ENCODE data around the gene TMEM132D.

TMEM132D gene

DNA sequence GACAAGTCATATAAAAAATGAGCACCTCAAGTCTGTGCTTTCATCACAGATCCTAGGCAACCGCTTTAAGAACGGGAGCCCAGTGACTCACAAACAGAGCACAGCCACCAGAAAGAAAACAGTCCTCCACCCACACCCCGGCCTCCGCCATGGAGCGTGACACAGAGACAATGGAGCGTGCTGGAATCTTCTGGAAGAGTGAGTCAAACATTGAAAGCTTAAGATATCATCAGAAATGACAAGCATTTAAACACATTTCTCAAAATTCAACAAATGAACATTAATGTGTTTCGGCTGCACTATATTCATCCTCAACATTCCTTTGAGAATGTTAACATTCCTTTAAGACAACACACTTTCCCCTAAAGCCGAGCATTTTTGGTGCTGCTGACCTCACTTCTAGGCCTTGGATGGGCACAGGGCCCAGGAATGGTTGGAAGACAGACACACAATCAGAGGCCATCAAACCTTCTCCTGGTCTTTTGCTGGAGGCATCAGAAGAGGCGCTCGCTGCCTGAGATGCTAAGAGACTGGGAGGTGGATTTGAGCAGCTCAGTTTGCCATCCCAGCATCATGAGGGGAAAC lies 23.6 kb upstream of the TMEM132D start:
- ChIA-PET POLR2A (ENCODE audit: low non-redundant PET) (no interaction called here), CTCF (no interaction called here)
- TF ChIP-seq, protein P1, sequence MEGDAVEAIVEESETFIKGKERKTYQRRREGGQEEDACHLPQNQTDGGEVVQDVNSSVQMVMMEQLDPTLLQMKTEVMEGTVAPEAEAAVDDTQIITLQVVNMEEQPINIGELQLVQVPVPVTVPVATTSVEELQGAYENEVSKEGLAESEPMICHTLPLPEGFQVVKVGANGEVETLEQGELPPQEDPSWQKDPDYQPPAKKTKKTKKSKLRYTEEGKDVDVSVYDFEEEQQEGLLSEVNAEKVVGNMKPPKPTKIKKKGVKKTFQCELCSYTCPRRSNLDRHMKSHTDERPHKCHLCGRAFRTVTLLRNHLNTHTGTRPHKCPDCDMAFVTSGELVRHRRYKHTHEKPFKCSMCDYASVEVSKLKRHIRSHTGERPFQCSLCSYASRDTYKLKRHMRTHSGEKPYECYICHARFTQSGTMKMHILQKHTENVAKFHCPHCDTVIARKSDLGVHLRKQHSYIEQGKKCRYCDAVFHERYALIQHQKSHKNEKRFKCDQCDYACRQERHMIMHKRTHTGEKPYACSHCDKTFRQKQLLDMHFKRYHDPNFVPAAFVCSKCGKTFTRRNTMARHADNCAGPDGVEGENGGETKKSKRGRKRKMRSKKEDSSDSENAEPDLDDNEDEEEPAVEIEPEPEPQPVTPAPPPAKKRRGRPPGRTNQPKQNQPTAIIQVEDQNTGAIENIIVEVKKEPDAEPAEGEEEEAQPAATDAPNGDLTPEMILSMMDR (conservative IDR thresholded peaks at IDR 0.05; ENCODE audit: low read depth), result no peak
- DNase-seq (ENCODE audit: low spot score), result no peak
- H3K27ac ChIP-seq, result no peak overlapping the region

DNA sequence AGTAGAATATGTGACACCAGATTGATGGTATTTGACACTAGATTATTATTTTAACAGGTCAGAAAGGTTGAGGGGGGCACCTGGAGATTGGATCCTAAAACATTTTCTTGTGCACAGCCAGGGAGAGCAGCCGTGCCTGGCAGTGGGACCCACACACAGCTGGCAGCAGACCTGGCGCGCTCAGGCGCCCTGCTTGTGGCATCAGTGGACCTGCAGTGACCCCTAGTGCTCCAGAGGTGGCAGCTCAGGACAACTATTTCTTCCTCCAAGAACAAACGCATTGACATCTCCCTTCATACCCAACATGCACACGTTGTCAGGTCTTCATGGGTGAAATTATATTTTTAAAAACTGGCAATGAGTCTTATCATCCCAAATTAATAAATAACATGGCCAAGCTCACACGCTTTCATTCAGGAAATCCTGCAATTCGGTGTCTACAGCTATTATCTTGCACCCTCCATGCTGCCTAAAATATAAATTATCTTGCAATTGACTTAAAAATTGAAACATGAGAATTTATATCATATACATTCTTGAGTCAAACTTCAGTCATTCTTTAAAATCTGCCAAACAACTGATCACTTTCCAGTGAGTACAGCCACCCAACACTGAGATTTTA lies 7.7 kb upstream of the TMEM132D start:
- POLR2A ChIA-PET (ENCODE audit: low non-redundant PET), result no interaction called here
- CTCF ChIA-PET, result interaction anchor here (0.6 to 1.7 kb wide), 5 partner anchors 105 to 1652 kb away, joined by 3 to 6 read pairs (median 4); no protein-coding TSS in a partner anchor
- no peak overlapping the region for H3K27ac ChIP-seq
- peak; percentile 48 for DNase-seq (ENCODE audit: low spot score)
- TF ChIP-seq, protein P1 (conservative IDR thresholded peaks at IDR 0.05; ENCODE audit: low read depth), result 0 out of 2 replicates have a peak, but pooled peaks have one; percentile 19

DNA sequence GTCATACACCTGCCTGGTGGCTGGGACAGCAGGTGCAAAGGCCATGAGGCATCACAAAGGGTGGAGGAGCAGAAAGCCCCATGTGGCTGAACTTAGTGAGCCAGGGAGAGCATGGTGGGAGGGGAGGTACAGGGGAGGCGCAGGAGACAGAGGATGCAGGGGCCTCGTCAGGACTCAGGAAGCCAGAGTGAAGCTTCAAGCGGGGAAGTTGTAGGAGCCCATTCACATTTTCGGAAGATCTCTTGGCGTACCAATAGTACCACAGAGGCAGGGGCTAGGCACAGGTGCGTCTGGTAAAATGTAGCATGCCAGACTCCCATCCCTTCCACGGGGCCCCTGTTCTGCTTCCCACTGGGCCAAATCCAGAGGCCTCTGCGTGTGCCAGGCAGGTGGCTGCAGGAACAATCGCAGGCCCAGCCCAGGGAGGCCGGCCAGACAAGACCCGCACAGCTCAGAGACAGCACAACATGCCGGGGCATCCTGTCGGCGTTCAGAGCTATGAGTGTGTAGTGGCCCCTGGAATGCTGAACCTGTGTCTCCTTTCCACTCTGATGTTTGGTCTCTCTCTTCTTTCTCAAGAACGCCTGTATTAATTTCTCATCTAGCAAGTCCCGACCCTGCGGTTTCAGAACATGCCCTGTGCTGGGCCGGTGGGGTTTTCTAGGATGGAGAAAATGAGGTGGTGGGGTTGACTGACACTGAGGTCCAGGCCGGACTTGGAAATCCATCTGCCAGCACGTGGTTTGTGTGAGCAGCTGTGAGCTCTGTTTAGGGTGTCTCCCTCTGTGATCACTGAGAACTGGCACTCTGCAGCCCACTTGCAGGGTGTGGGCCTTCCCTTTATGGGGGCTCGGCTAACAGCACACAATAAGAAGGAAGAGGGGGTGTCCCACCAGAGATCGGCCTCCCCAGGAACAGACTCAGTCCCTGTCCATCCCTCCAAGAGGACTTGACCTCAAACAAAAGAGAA lies 5.5 kb upstream of the TMEM132D start:
- no peak for DNase-seq (ENCODE audit: low spot score)
- ChIA-PET CTCF (interaction anchor here (1.3 kb wide), 1 partner anchor 104 kb away, joined by 3 read pairs; no protein-coding TSS in a partner anchor), POLR2A (ENCODE audit: low non-redundant PET) (no interaction called here)
- TF ChIP-seq, protein P1 (conservative IDR thresholded peaks at IDR 0.05; ENCODE audit: low read depth), result no peak
- H3K27ac ChIP-seq, result no peak overlapping the region

DNA sequence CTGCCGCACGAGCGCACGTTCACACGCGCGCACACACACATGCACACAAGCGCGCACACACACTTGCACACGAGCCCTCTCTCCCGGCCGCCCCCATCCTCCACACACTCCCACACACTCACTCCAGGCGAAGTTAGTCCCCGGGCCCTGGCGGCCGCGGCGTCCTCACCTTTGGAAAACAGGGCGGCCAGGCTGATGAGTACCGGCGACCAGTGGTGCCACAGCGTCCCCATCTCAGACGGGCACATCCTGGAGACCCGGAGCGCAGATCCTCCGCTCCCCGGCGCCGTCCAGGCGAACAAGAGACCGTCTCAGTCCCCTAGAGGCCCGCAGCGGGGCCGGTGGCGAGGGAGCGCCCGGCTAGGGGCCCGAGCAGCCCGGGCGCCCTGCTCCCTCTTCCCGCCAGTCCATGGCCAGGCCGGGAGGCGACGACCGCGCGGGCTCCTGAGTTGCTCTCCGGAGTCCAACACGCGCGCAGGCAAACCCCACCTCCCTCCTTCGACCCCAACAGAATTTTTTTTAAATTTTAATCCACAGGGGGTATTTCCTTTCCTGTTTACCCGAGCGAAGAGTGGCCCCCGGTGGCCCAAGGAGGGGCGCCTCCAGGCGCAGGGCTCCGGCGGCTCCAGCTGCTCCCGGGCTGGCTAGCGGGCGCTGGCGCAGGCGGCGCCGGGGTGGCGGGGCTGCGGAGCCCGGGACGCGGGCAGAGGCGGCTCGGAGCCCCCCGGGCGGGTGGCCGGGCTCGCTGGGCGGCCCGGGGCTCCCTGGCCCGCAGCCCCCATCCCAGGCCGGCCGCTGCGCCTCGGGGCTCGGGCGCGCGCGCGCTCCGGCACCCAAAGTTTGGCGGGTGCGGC lies 506 bp downstream of the TMEM132D start:
- CTCF ChIA-PET, result no interaction called here
- TF ChIP-seq, protein P1 (conservative IDR thresholded peaks at IDR 0.05; ENCODE audit: low read depth), result no peak
- H3K27ac ChIP-seq, result no peak overlapping the region
- POLR2A ChIA-PET (ENCODE audit: low non-redundant PET), result no interaction called here
- DNase-seq (ENCODE audit: low spot score), result no peak

DNA sequence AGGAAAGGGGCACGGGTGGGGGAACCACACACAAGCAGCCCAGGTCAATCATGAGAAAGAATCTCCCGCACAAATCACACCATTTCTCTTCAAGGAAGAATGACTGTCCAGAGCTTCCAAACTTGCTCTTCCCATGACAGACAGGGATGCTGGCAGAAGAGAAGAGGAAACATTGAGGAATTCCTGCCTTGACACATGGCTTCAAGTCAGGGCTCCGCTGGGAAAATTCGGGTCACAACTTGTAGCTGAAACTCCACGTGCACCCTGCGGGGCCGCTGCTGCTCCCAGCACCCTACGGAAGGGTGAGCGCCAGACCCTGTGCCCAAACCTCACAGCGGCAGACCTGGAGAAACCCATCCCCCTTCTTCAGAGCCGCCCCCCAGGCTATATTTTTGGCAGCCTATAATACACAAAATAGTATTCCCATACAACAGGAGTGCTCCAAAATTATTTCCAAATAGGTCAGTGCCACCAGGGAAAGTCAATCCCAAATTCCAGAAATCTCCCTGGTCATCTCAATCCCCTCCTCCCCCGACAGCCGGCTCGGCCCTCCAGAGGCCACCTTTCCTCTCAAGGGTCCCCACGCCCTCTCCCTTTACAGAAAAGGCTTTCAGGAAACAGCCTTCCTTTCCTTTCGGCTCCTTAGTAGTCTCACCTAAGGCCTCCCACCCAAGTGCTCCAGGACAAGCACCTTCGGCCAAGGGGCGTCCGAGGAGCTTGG lies 1.3 kb downstream of the TMEM132D start:
- DNase-seq (ENCODE audit: low spot score), result no peak
- TF ChIP-seq, protein P1 (conservative IDR thresholded peaks at IDR 0.05; ENCODE audit: low read depth), result no peak
- POLR2A ChIA-PET (ENCODE audit: low non-redundant PET), result no interaction called here
- CTCF ChIA-PET, result no interaction called here
- no peak overlapping the region for H3K27ac ChIP-seq

Measured in RWPE1 (cell line).